Spleen (tissue), 7 donors: ENCODE results near the gene GALNT5.

Source experiments
- POLR2A ChIP-seq, 3 donors: fragments of 450-650 bp; IDR thresholded peaks; one replicate each; pipeline ENCODE4 v1.5.1; 2017; ENCODE audit warnings: antibody characterized with exemption in 3 of 3, mild to moderate bottlenecking in 1 of 3
- TF ChIP-seq, protein P1 (sequence below), 11 experiments: fragments of 200-600 bp in 7 of 11; fragments of 450-650 bp in 4 of 11; sonication (generic) in 4 of 11; IDR thresholded peaks in 8 of 11; conservative IDR thresholded peaks in 3 of 11; 1 replicate in 7 of 11; 2 replicates in 4 of 11; pipeline versions ENCODE4 v1.4.0 to v1.8.0; 2016 to 2021; ENCODE audit warnings: antibody characterized with exemption in 11 of 11, inconsistent platforms in 4 of 11, mild to moderate bottlenecking in 1 of 11
- donor health status: DM: no; HTN: no; CAD: no; lungs with moderate emphysema.
- donor health status: DM: no; HTN: no; CAD: no.
- donor health status: DM: no; HTN: no; CAD: no.

DNA sequence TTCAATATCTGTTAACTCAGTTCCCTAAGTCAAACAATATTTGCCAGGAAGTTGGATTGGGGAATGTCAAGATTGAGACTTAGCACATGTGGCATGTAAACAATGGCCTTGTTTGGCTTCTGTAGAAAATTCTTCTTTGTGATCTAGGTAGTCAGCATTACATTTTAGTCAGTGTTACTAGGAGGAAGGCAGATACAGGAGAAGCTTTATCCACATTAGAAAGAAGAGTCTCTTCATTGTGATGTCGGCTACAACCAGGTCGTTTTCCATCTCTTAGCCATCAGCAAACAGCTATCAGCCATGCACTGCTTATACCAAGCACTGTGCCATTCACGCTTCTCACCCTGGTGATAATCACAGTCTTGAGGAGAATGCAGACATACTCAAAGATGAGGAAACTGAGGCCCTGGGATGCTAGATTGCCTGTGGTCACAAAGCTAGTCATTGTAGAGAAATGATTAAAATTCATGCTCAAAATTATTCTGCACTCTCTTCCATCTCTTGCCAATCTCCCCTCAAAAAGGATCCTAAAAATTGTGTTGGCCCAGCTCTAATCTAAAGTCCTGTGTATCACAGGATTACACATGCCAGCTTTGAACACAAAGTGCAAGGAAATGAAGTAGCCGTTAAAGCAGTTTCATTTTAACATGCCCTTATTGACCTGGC is 3.2 kb downstream of the GALNT5 start:
- TF ChIP-seq, protein P1, sequence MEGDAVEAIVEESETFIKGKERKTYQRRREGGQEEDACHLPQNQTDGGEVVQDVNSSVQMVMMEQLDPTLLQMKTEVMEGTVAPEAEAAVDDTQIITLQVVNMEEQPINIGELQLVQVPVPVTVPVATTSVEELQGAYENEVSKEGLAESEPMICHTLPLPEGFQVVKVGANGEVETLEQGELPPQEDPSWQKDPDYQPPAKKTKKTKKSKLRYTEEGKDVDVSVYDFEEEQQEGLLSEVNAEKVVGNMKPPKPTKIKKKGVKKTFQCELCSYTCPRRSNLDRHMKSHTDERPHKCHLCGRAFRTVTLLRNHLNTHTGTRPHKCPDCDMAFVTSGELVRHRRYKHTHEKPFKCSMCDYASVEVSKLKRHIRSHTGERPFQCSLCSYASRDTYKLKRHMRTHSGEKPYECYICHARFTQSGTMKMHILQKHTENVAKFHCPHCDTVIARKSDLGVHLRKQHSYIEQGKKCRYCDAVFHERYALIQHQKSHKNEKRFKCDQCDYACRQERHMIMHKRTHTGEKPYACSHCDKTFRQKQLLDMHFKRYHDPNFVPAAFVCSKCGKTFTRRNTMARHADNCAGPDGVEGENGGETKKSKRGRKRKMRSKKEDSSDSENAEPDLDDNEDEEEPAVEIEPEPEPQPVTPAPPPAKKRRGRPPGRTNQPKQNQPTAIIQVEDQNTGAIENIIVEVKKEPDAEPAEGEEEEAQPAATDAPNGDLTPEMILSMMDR (IDR thresholded peaks at IDR 0.05 in 8 of 11, conservative IDR thresholded peaks at IDR 0.05 in 3 of 11): no peak
- no peak for TF ChIP-seq POLR2A (IDR thresholded peaks at IDR 0.05)
